ENCODE data around the gene PDE4DIP. TPM values are rescaled to one million over a fixed set of nuclear protein-coding genes. Genes with fewer than 3 reads are reported as not detected.

The PDE4DIP gene
- 37.1 and 162 TPM in 2 replicates for total RNA-seq (ENCODE audit: low replicate concordance)

GRCh38 chr1:148844220-148844619, at the start of gene PDE4DIP:
TSS of gene PDE4DIP (plus strand) at chr1:148844428. CDS start at chr1:148844775, 347 bp downstream.

Other genes with a start within 250 kb of the PDE4DIP start
- 20.9 and 24.8 TPM in 2 replicates for gene NBPF14, start 248.4 kb upstream of the PDE4DIP start, total RNA-seq (ENCODE audit: low replicate concordance)
- gene NUDT4B, start 95.7 kb upstream of the PDE4DIP start, total RNA-seq (ENCODE audit: low replicate concordance) = 8.4 and 17.3 TPM in 2 replicates

All from smooth muscle cell of the coronary artery (primary cell).